Naive thymus-derived CD4-positive, alpha-beta T cell (primary cell): ENCODE results near the gene THAP12. TPM values are rescaled to one million over a fixed set of nuclear protein-coding genes. Genes with fewer than 3 reads are reported as not detected.
A peak's percentile ranks its signal among the peaks of the same experiment; 100 is the strongest.
"Not testable (repeated sequence)": the region's sequence is repeated elsewhere in the genome, so short reads cannot be mapped to it uniquely, and the experiment has no call there.

Experiments used
- ATAC-seq: fragments of 150-1000 bp; cut with Tn5 transposase; 2 replicates; pipeline ENCODE4 v1.10.0; 2021; ENCODE audit warnings: mild to moderate bottlenecking, moderate library complexity
- CTCF ChIA-PET: fragments of 350-600 bp; sonication (Branson Sonifier 250); formaldehyde crosslinking; loops from one replicate; lab custom pipeline; 2021; ENCODE audit warnings: antibody characterized with exemption; lab: Charles Lee
- POLR2A ChIA-PET: fragments of 350-600 bp; sonication (Branson Sonifier 250); formaldehyde crosslinking; loops from one replicate; lab custom pipeline; 2021; ENCODE audit warnings: antibody characterized with exemption, inconsistent platforms; lab: Charles Lee
- DNase-seq, 9 donors: peaks; one replicate each; pipeline versions ENCODE4 v3.0.0 to v3.0.0-alpha.2; 2020 to 2022; ENCODE audit warnings: mixed read lengths in 1 of 9
- H3K27ac ChIP-seq: one replicate; pipeline ENCODE4 v1.7.0; 2013; ENCODE audit warnings: mild to moderate bottlenecking, low read depth, low read length, moderate library complexity
- H3K27me3 ChIP-seq, 2 donors: one replicate each; pipeline ENCODE4 v1.7.0; 2013; ENCODE audit warnings: low read length in 2 of 2, mild to moderate bottlenecking in 2 of 2, moderate library complexity in 2 of 2; ENCODE audit not compliant: control insufficient read depth in 2 of 2, insufficient read depth in 2 of 2
- H3K36me3 ChIP-seq, 3 experiments: 1 replicate in 2 of 3; 2 replicates in 1 of 3; pipeline ENCODE4 v1.7.0; 2013; ENCODE audit warnings: low read length in 3 of 3, mild to moderate bottlenecking in 3 of 3, moderate library complexity in 1 of 3; ENCODE audit not compliant: insufficient read depth in 3 of 3, control insufficient read depth in 2 of 3
- H3K4me1 ChIP-seq, 2 donors: one replicate each; pipeline ENCODE4 v1.7.0; 2013; ENCODE audit warnings: low read length in 2 of 2, mild to moderate bottlenecking in 2 of 2, moderate library complexity in 1 of 2; ENCODE audit not compliant: control insufficient read depth in 2 of 2, insufficient read depth in 2 of 2
- H3K4me3 ChIP-seq: 2 replicates; pipeline ENCODE4 v1.7.0; 2013; ENCODE audit warnings: mild to moderate bottlenecking, low read length
- H3K9me3 ChIP-seq, 3 experiments: 1 replicate in 2 of 3; 2 replicates in 1 of 3; pipeline ENCODE4 v1.7.0; 2013; ENCODE audit warnings: low read length in 3 of 3; ENCODE audit not compliant: control insufficient read depth in 2 of 3
- H3K27ac Mint-ChIP-seq, 9 donors: one replicate each; pipeline ENCODE4 v1.8.0; 2020 to 2022; ENCODE audit warnings: mixed read lengths in 9 of 9, mild to moderate bottlenecking in 8 of 9, moderate library complexity in 5 of 9, inconsistent platforms in 2 of 9
- H3K27me3 Mint-ChIP-seq, 5 donors: one replicate each; pipeline ENCODE4 v1.8.0; 2021 to 2022; ENCODE audit warnings: mixed read lengths in 5 of 5, mild to moderate bottlenecking in 1 of 5
- H3K36me3 Mint-ChIP-seq, 5 donors: one replicate each; pipeline ENCODE4 v1.8.0; 2020 to 2022; ENCODE audit warnings: mixed read lengths in 5 of 5, mild to moderate bottlenecking in 3 of 5, inconsistent platforms in 1 of 5
- H3K4me1 Mint-ChIP-seq, 7 donors: one replicate each; pipeline ENCODE4 v1.8.0; 2020 to 2022; ENCODE audit warnings: mixed read lengths in 7 of 7, mild to moderate bottlenecking in 3 of 7, inconsistent platforms in 1 of 7
- H3K4me3 Mint-ChIP-seq, 10 donors: one replicate each; pipeline ENCODE4 v1.8.0; 2020 to 2022; ENCODE audit warnings: mild to moderate bottlenecking in 10 of 10, mixed read lengths in 10 of 10, moderate library complexity in 6 of 10, inconsistent platforms in 2 of 10
- H3K9me3 Mint-ChIP-seq, 11 donors: one replicate each; pipeline ENCODE4 v1.8.0; 2020 to 2022; ENCODE audit warnings: mixed read lengths in 11 of 11, mild to moderate bottlenecking in 4 of 11, inconsistent platforms in 1 of 11, moderate library complexity in 1 of 11
- intact Hi-C, 2 donors: fragments of 100-400 bp; cut with micrococcal nuclease; formaldehyde crosslinking; loops; one replicate each; pipeline ENCODE4 v1.15.1; 2023
- polyA plus RNA-seq, 2 donors: library from polyadenylated mRNA; unstranded; fragments of 300-500 nt; fragmentation: Illumina TruSeq; gene quantifications; one replicate each; pipeline ENCODE4 v1.2.3, GENCODE V29; 2021
- total RNA-seq, 6 experiments: library from RNA in 5 of 6; stranded (reverse) in 5 of 6; gene quantifications; 1 replicate in 5 of 6; 2 replicates in 1 of 6; pipeline ENCODE4 v1.2.3 and lab custom pipeline; 2021 to 2026

The THAP12 gene
- total and polyA plus RNA-seq, 7 experiments from 2014 or later = 40.3 to 57.9 (median 51.7) TPM

- peaks cover 0 to 2% (median 0%) of the 10 kb centered on the region in 7 donors for H3K4me1 Mint-ChIP-seq
- ChIA-PET POLR2A (interaction anchor here (1.2 kb wide), 1 partner anchor 24 kb away, joined by 3 read pairs; no protein-coding TSS in a partner anchor), CTCF (no interaction called here)
- H3K36me3 ChIP-seq = no peaks in the 10 kb centered on the region
- intact Hi-C loops = no loop called here
- peaks cover 0 to 8% (median 0%) of the 10 kb centered on the region in 5 donors for H3K27me3 Mint-ChIP-seq
- H3K27ac ChIP-seq = no peak overlapping the region
- no peaks in the 10 kb centered on the region for H3K9me3 ChIP-seq
- H3K4me3 Mint-ChIP-seq = no peak overlapping the region
- H3K4me3 ChIP-seq = no peak overlapping the region
- ATAC-seq (no peak), DNase-seq (no peak)
- H3K27me3 ChIP-seq = no peaks in the 10 kb centered on the region
- H3K27ac Mint-ChIP-seq = no peak overlapping the region
- no peaks in the 10 kb centered on the region for H3K9me3 Mint-ChIP-seq
- no peaks in the 10 kb centered on the region for H3K36me3 Mint-ChIP-seq
- H3K4me1 ChIP-seq = no peaks in the 10 kb centered on the region
Measured at GRCh38 chr11:76410851-76411357, 30.0 kb upstream of the THAP12 start.

- ChIA-PET CTCF (no interaction called here), POLR2A (no interaction called here)
- H3K4me1 Mint-ChIP-seq = peaks cover 0 to 2% (median 0%) of the 10 kb centered on the region in 7 donors
- H3K9me3 Mint-ChIP-seq = no peaks in the 10 kb centered on the region
- DNase-seq (no peak), ATAC-seq (no peak)
- peaks cover 0 to 5% (median 0%) of the 10 kb centered on the region in 5 donors for H3K27me3 Mint-ChIP-seq
- no peaks in the 10 kb centered on the region for H3K36me3 Mint-ChIP-seq
- Histone ChIP-seq H3K27ac (no peak overlapping the region), H3K4me3 (no peak overlapping the region), H3K9me3 (no peaks in the 10 kb centered on the region), H3K36me3 (no peaks in the 10 kb centered on the region), H3K27me3 (no peaks in the 10 kb centered on the region), H3K4me1 (no peaks in the 10 kb centered on the region)
- intact Hi-C loops = no loop called here
- peak overlapping the region in 1 of 9 donors; percentile 6 for H3K27ac Mint-ChIP-seq
- H3K4me3 Mint-ChIP-seq = no peak overlapping the region
Measured at GRCh38 chr11:76408171-76408965, 27.4 kb upstream of the THAP12 start.

GRCh38 chr11:76406359-76406758, 25.4 kb upstream of the THAP12 start:
- ChIA-PET POLR2A (no interaction called here), CTCF (no interaction called here)
- no peaks in the 10 kb centered on the region for H3K36me3 ChIP-seq
- H3K27ac ChIP-seq = no peak overlapping the region
- no peaks in the 10 kb centered on the region for H3K4me1 ChIP-seq
- intact Hi-C loops = no loop called here
- Mint-ChIP-seq H3K36me3 (no peaks in the 10 kb centered on the region), H3K27me3 (peaks cover 0 to 5% (median 0%) of the 10 kb centered on the region in 5 donors), H3K27ac (no peak overlapping the region), H3K4me3 (no peak overlapping the region), H3K9me3 (no peaks in the 10 kb centered on the region), H3K4me1 (peaks cover 0 to 2% (median 0%) of the 10 kb centered on the region in 7 donors)
- H3K4me3 ChIP-seq = no peak overlapping the region
- ATAC-seq = no peak
- H3K9me3 ChIP-seq = no peaks in the 10 kb centered on the region
- H3K27me3 ChIP-seq = no peaks in the 10 kb centered on the region
- no peak for DNase-seq

GRCh38 chr11:76401484-76401883, 20.6 kb upstream of the THAP12 start:
- H3K36me3 Mint-ChIP-seq, H3K27ac ChIP-seq, POLR2A ChIA-PET, CTCF ChIA-PET, H3K27me3 ChIP-seq, H3K4me3 ChIP-seq, H3K27ac Mint-ChIP-seq, H3K36me3 ChIP-seq, intact Hi-C loops, DNase-seq, H3K9me3 Mint-ChIP-seq, H3K27me3 Mint-ChIP-seq, H3K9me3 ChIP-seq, H3K4me1 ChIP-seq, H3K4me1 Mint-ChIP-seq, ATAC-seq, H3K4me3 Mint-ChIP-seq: not testable (repeated sequence)

- CTCF ChIA-PET = no interaction called here
- intact Hi-C loops = no loop called here
- Histone ChIP-seq H3K4me3 (no peak overlapping the region), H3K27me3 (no peaks in the 10 kb centered on the region), H3K4me1 (no peaks in the 10 kb centered on the region), H3K36me3 (no peaks in the 10 kb centered on the region), H3K27ac (no peak overlapping the region), H3K9me3 (no peaks in the 10 kb centered on the region)
- peaks cover 0 to 4% (median 0%) of the 10 kb centered on the region in 5 donors for H3K36me3 Mint-ChIP-seq
- peaks cover 0 to 5% (median 0%) of the 10 kb centered on the region in 5 donors for H3K27me3 Mint-ChIP-seq
- no peak for ATAC-seq
- H3K9me3 Mint-ChIP-seq = no peaks in the 10 kb centered on the region
- peak overlapping the region in 1 of 9 donors; percentile 1 for H3K27ac Mint-ChIP-seq
- POLR2A ChIA-PET = no interaction called here
- peaks cover 0 to 4% (median 0%) of the 10 kb centered on the region in 7 donors for H3K4me1 Mint-ChIP-seq
- no peak overlapping the region for H3K4me3 Mint-ChIP-seq
- no peak for DNase-seq
Measured at GRCh38 chr11:76400967-76401366, 20.0 kb upstream of the THAP12 start.

GRCh38 chr11:76397383-76397782, 16.5 kb upstream of the THAP12 start:
- no peak overlapping the region for H3K4me3 ChIP-seq
- ATAC-seq = no peak
- Mint-ChIP-seq H3K27ac (no peak overlapping the region), H3K27me3 (peaks cover 0 to 12% (median 0%) of the 10 kb centered on the region in 5 donors), H3K4me3 (no peak overlapping the region), H3K4me1 (peaks cover 0 to 4% (median 0%) of the 10 kb centered on the region in 7 donors), H3K9me3 (no peaks in the 10 kb centered on the region), H3K36me3 (peaks cover 0 to 4% (median 0%) of the 10 kb centered on the region in 5 donors)
- no peaks in the 10 kb centered on the region for H3K27me3 ChIP-seq
- H3K27ac ChIP-seq = no peak overlapping the region
- ChIA-PET POLR2A (no interaction called here), CTCF (interaction anchor here (0.7 kb wide), 1 partner anchor 844 kb away, joined by 3 read pairs; no protein-coding TSS in a partner anchor)
- H3K9me3 ChIP-seq = no peaks in the 10 kb centered on the region
- no peaks in the 10 kb centered on the region for H3K36me3 ChIP-seq
- intact Hi-C loops = no loop called here
- DNase-seq = no peak
- H3K4me1 ChIP-seq = no peaks in the 10 kb centered on the region
